OCI-LY1 (cell line): ENCODE data around the gene SC5D.
A peak's percentile ranks its signal among the peaks of the same experiment; 100 is the strongest.

Experiments
- H2AFZ ChIP-seq: fragments of 200-600 bp; sonication (generic), shearing (Covaris generic); 2 replicates; pipeline ENCODE4 v1.6.0; 2014; ENCODE audit warnings: antibody characterized with exemption, mild to moderate bottlenecking, low read length
- H3F3A ChIP-seq: fragments of 200-600 bp; sonication (generic), shearing (Covaris generic); 2 replicates; pipeline ENCODE4 v1.6.0; 2014; ENCODE audit warnings: mild to moderate bottlenecking, antibody characterized with exemption, low read length, moderate library complexity; ENCODE audit not compliant: insufficient read depth
- H3K27ac ChIP-seq: fragments of 200-600 bp; sonication (generic); 2 replicates; pipeline ENCODE4 v1.5.1; 2014; ENCODE audit warnings: low read length, mixed run types, mild to moderate bottlenecking, low read depth; ENCODE audit not compliant: poor library complexity, severe bottlenecking
- H3K27me3 ChIP-seq: fragments of 200-600 bp; sonication (generic); 2 replicates; pipeline ENCODE4 v1.6.0; 2014; ENCODE audit warnings: antibody characterized with exemption, mild to moderate bottlenecking, low read length, moderate library complexity; ENCODE audit not compliant: insufficient read depth
- H3K36me3 ChIP-seq: fragments of 200-600 bp; sonication (generic); 2 replicates; pipeline ENCODE4 v1.6.1; 2014; ENCODE audit warnings: mild to moderate bottlenecking, antibody characterized with exemption, low read length, moderate library complexity, mixed read lengths; ENCODE audit not compliant: insufficient read depth
- H3K4me1 ChIP-seq: fragments of 200-600 bp; sonication (generic); 2 replicates; pipeline ENCODE4 v1.5.1; 2014; ENCODE audit warnings: mild to moderate bottlenecking, low read length, moderate library complexity; ENCODE audit not compliant: insufficient read depth, severe bottlenecking
- H3K4me2 ChIP-seq: fragments of 200-600 bp; sonication (generic), shearing (Covaris generic); 2 replicates; pipeline ENCODE4 v1.6.1; 2014; ENCODE audit warnings: low read length
- H3K4me3 ChIP-seq: fragments of 200-600 bp; sonication (generic); 2 replicates; pipeline ENCODE4 v1.5.1; 2014; ENCODE audit warnings: low read length, low read depth, mild to moderate bottlenecking, mixed read lengths; ENCODE audit not compliant: poor library complexity, severe bottlenecking
- H3K79me2 ChIP-seq: fragments of 200-600 bp; shearing (Covaris generic); 2 replicates; pipeline ENCODE4 v1.6.1; 2016; ENCODE audit warnings: mixed run types, low read length, mixed read lengths; ENCODE audit not compliant: insufficient read depth
- H3K9ac ChIP-seq: fragments of 200-600 bp; sonication (generic), shearing (Covaris generic); 2 replicates; pipeline ENCODE4 v1.6.1; 2014; ENCODE audit warnings: mild to moderate bottlenecking, low read length, mixed read lengths
- H3K9me2 ChIP-seq: fragments of 200-600 bp; sonication (generic), shearing (Covaris generic); 2 replicates; pipeline ENCODE4 v1.6.1; 2014; ENCODE audit warnings: low read depth, mild to moderate bottlenecking, low read length, mixed read lengths
- H3K9me3 ChIP-seq: fragments of 200-600 bp; shearing (Covaris generic); 2 replicates; pipeline ENCODE4 v1.6.1; 2014; ENCODE audit warnings: low read length, mixed read lengths
- H4K20me1 ChIP-seq: fragments of 200-600 bp; sonication (generic), shearing (Covaris generic); 2 replicates; pipeline ENCODE4 v1.6.0; 2016; ENCODE audit warnings: mild to moderate bottlenecking, low read length; ENCODE audit not compliant: insufficient read depth
- CTCF ChIP-seq: fragments of 200-600 bp; sonication (generic), shearing (Covaris generic); IDR thresholded peaks from 2 replicates; pipeline ENCODE4 v1.5.1; 2017; ENCODE audit warnings: mild to moderate bottlenecking, antibody characterized with exemption, low read length, moderate library complexity, mixed read lengths
- EZH2 ChIP-seq: fragments of 200-600 bp; sonication (generic), shearing (Covaris generic); IDR thresholded peaks from 2 replicates; pipeline ENCODE4 v1.8.0; 2017; ENCODE audit warnings: borderline replicate concordance, mixed run types, mild to moderate bottlenecking, antibody characterized with exemption, low read length, moderate library complexity, mixed read lengths

SC5D gene

GRCh38 chr11:121334973-121335710 lies 42.6 kb downstream of the SC5D start:
- Histone ChIP-seq H3K4me3 (no peak overlapping the region), H3K4me2 (no peak overlapping the region), H3K79me2 (no peaks in the 10 kb centered on the region), H3K9me3 (no peaks in the 10 kb centered on the region), H3K27ac (no peak overlapping the region), H3K27me3 (no peaks in the 10 kb centered on the region), H3K9me2 (no peaks in the 10 kb centered on the region), H3F3A (no peaks in the 10 kb centered on the region), H3K4me1 (peaks cover 25% of the 10 kb centered on the region), H4K20me1 (no peaks in the 10 kb centered on the region), H3K36me3 (no peaks in the 10 kb centered on the region), H2AFZ (no peak overlapping the region), H3K9ac (no peak overlapping the region)
- TF ChIP-seq EZH2 (no peak), CTCF (peak; percentile 25; the same call in 1 of the 2 replicates)

- H3K27ac ChIP-seq: no peak overlapping the region
- H2AFZ ChIP-seq: no peak overlapping the region
- H3K4me3 ChIP-seq: no peak overlapping the region
- no peaks in the 10 kb centered on the region for H3K27me3 ChIP-seq
- no peaks in the 10 kb centered on the region for H3K9me3 ChIP-seq
- H3K4me2 ChIP-seq: no peak overlapping the region
- no peak overlapping the region for H3K9ac ChIP-seq
- no peaks in the 10 kb centered on the region for H3K79me2 ChIP-seq
- peaks cover 35% of the 10 kb centered on the region for H3K4me1 ChIP-seq
- H4K20me1 ChIP-seq: no peaks in the 10 kb centered on the region
- H3K36me3 ChIP-seq: no peaks in the 10 kb centered on the region
- no peak for TF ChIP-seq CTCF
- no peak for TF ChIP-seq EZH2
- H3F3A ChIP-seq: no peaks in the 10 kb centered on the region
- no peaks in the 10 kb centered on the region for H3K9me2 ChIP-seq
Measured at GRCh38 chr11:121336279-121336937, 43.8 kb downstream of the SC5D start.

GRCh38 chr11:121337078-121337477 lies 44.5 kb downstream of the SC5D start:
- Histone ChIP-seq H3K4me2 (no peak overlapping the region), H3K9me2 (no peaks in the 10 kb centered on the region), H4K20me1 (no peaks in the 10 kb centered on the region), H3K9me3 (no peaks in the 10 kb centered on the region), H3F3A (no peaks in the 10 kb centered on the region), H3K27ac (no peak overlapping the region), H3K9ac (no peak overlapping the region), H3K4me1 (peaks cover 39% of the 10 kb centered on the region), H2AFZ (no peak overlapping the region), H3K27me3 (no peaks in the 10 kb centered on the region), H3K4me3 (no peak overlapping the region), H3K36me3 (no peaks in the 10 kb centered on the region), H3K79me2 (no peaks in the 10 kb centered on the region)
- TF ChIP-seq EZH2 (no peak), CTCF (no peak)
